Transverse colon (tissue), 4 donors: ENCODE results near the gene AACS. TPM values are rescaled to one million over a fixed set of nuclear protein-coding genes. Genes with fewer than 3 reads are reported as not detected.

ENCODE experiments used
- DNase-seq: peaks from one replicate; pipeline ENCODE4 v3.0.0-alpha.2; 2019
- H3K27ac ChIP-seq, 4 donors: fragments of 200-600 bp; sonication (generic); 2 replicates each; pipeline ENCODE4 v1.5.1; 2016 to 2018; ENCODE audit warnings: inconsistent platforms in 4 of 4
- H3K27me3 ChIP-seq: fragments of 200-600 bp; sonication (generic); 2 replicates; pipeline ENCODE4 v1.5.1; 2017; ENCODE audit warnings: inconsistent platforms
- H3K36me3 ChIP-seq, 4 donors: fragments of 200-600 bp; sonication (generic); 2 replicates each; pipeline ENCODE4 v1.5.1; 2017 to 2019; ENCODE audit warnings: inconsistent platforms in 4 of 4
- H3K4me1 ChIP-seq, 4 donors: fragments of 200-600 bp; sonication (generic); 2 replicates each; pipeline ENCODE4 v1.5.1; 2017 to 2020; ENCODE audit warnings: inconsistent platforms in 4 of 4
- H3K4me3 ChIP-seq, 4 donors: fragments of 200-600 bp; sonication (generic); 1 replicate in 1 of 4; 2 replicates in 3 of 4; pipeline versions ENCODE4 v1.5.1 to v1.6.1; 2017 to 2019; ENCODE audit warnings: inconsistent platforms in 4 of 4
- H3K9me3 ChIP-seq, 2 donors: fragments of 200-600 bp; sonication (generic); 2 replicates each; pipeline ENCODE4 v1.5.1; 2017 to 2019; ENCODE audit warnings: inconsistent platforms in 2 of 2
- CTCF ChIP-seq, 5 experiments: fragments of 200-600 bp in 3 of 5; fragments of 450-650 bp in 2 of 5; sonication (generic) in 3 of 5; IDR thresholded peaks; 1 replicate in 2 of 5; 2 replicates in 3 of 5; pipeline ENCODE4 v1.5.1; 2016 to 2017; ENCODE audit warnings: antibody characterized with exemption in 5 of 5, inconsistent platforms in 3 of 5, mild to moderate bottlenecking in 2 of 5, moderate library complexity in 1 of 5
- EP300 ChIP-seq: sonication (generic); formaldehyde crosslinking; IDR thresholded peaks from one replicate; pipeline ENCODE4 v1.6.1; 2017; ENCODE audit warnings: antibody characterized with exemption, low read depth
- POLR2A ChIP-seq: fragments of 450-650 bp; IDR thresholded peaks from one replicate; pipeline ENCODE4 v1.6.1; 2016; ENCODE audit warnings: antibody characterized with exemption, mild to moderate bottlenecking, moderate library complexity
- POLR2AphosphoS5 ChIP-seq, 3 donors: sonication (generic); formaldehyde crosslinking; IDR thresholded peaks; one replicate each; pipeline ENCODE4 v1.6.1; 2016; ENCODE audit warnings: antibody characterized with exemption in 3 of 3
- WGBS, 2 donors: methylation state at CpG; one replicate each; pipeline ENCODE4 v1.1.5; 2018; ENCODE audit warnings: low coverage in 1 of 2; 5-methylcytosine and 5-hydroxymethylcytosine counted together
- in situ Hi-C, 4 donors: fragments of 200-750 bp; cut with MboI; loops; one replicate each; pipeline versions ENCODE4 v1.15.0 to v1.15.1; 2017; ENCODE audit warnings: low sequenced_read_pairs in 3 of 4, low pct_ligation_motif_present in 1 of 4, low pct_unique_long_range_greater_than_20kb in 1 of 4
- intact Hi-C: fragments of 100-400 bp; cut with DNase I; formaldehyde crosslinking; loops from one replicate; pipeline ENCODE4 v1.15.1; 2023; ENCODE audit warnings: low total_unique reads
- total RNA-seq, 4 donors: library from RNA; depleted of rRNA; stranded (reverse); fragments of >200 nt; gene quantifications; one replicate each; pipeline ENCODE4 v1.1.0, GENCODE V29; 2016

Gene AACS
- total RNA-seq, 4 donors from 2014 or later: 18.5 to 33.7 (median 27.1) TPM

- H3K9me3 ChIP-seq: no peaks in the 10 kb centered on the region
- in situ Hi-C loops (no loop called here), intact Hi-C loops (loop anchor here (1.0 kb wide), 1 partner anchor 23 kb away; no protein-coding TSS in a partner anchor)
- 93 to 98% methylated on average over 5 to 7 of the region's 8 CpGs for WGBS, 2 donors
- TF ChIP-seq EP300: no peak
- TF ChIP-seq POLR2A: no peak
- TF ChIP-seq CTCF (IDR thresholded peaks at IDR 0.05): no peak
- no peak for TF ChIP-seq POLR2AphosphoS5 (IDR thresholded peaks at IDR 0.05)
- DNase-seq: no peak
- peaks cover 0 to 21% (median 10%) of the 10 kb centered on the region in 4 donors for H3K4me1 ChIP-seq
- H3K4me3 ChIP-seq: no peak overlapping the region
- H3K36me3 ChIP-seq: peaks cover 0 to 7% (median 3%) of the 10 kb centered on the region in 4 donors
- no peak overlapping the region for H3K27ac ChIP-seq
- H3K27me3 ChIP-seq: no peaks in the 10 kb centered on the region
These were observed 48.0 kb downstream of the AACS start for GRCh38 chr12:125113263-125113662.

GRCh38 chr12:125113789-125114188 lies 48.6 kb downstream of the AACS start:
- no peak for TF ChIP-seq CTCF (IDR thresholded peaks at IDR 0.05)
- TF ChIP-seq EP300: no peak
- no peak for TF ChIP-seq POLR2AphosphoS5 (IDR thresholded peaks at IDR 0.05)
- no peak for TF ChIP-seq POLR2A
- no peaks in the 10 kb centered on the region for H3K9me3 ChIP-seq
- in situ Hi-C loops (no loop called here), intact Hi-C loops (loop anchor here (1.0 kb wide), 1 partner anchor 23 kb away; no protein-coding TSS in a partner anchor)
- no peaks in the 10 kb centered on the region for H3K27me3 ChIP-seq
- 88% methylated on average over 8 of the region's 9 CpGs; no CpG with 5 or more reads in 1 of the 2 donors for WGBS, 2 donors
- peaks cover 0 to 21% (median 10%) of the 10 kb centered on the region in 4 donors for H3K4me1 ChIP-seq
- no peak for DNase-seq
- H3K27ac ChIP-seq: no peak overlapping the region
- no peak overlapping the region for H3K4me3 ChIP-seq
- peaks cover 0 to 7% (median 3%) of the 10 kb centered on the region in 4 donors for H3K36me3 ChIP-seq

- H3K36me3 ChIP-seq: peaks cover 0 to 7% (median 3%) of the 10 kb centered on the region in 4 donors
- in situ Hi-C loops: no loop called here
- TF ChIP-seq EP300: no peak
- no peak for TF ChIP-seq CTCF (IDR thresholded peaks at IDR 0.05)
These were observed 49.3 kb downstream of the AACS start for GRCh38 chr12:125114365-125115141.

GRCh38 chr12:125120566-125120965 lies 55.3 kb downstream of the AACS start:
- Histone ChIP-seq H3K36me3 (peaks cover 0 to 2% (median 0%) of the 10 kb centered on the region in 4 donors), H3K4me1 (peaks cover 0 to 11% (median 6%) of the 10 kb centered on the region in 4 donors), H3K27me3 (no peaks in the 10 kb centered on the region), H3K9me3 (no peaks in the 10 kb centered on the region), H3K27ac (no peak overlapping the region), H3K4me3 (no peak overlapping the region)
- intact Hi-C loops (no loop called here), in situ Hi-C loops (no loop called here)
- TF ChIP-seq POLR2A (no peak), POLR2AphosphoS5 (IDR thresholded peaks at IDR 0.05) (no peak), CTCF (IDR thresholded peaks at IDR 0.05) (no peak), EP300 (no peak)
- DNase-seq: no peak
- WGBS, 2 donors: 81 to 85% methylated on average over 12 of the region's 12 CpGs

More at GRCh38 chr12:125114365-125115141, 49.3 kb downstream of the AACS start:
- H3K4me3 ChIP-seq: no peak overlapping the region
- no peak overlapping the region for H3K27ac ChIP-seq
- no peak for DNase-seq
- intact Hi-C loops: no loop called here
- no peaks in the 10 kb centered on the region for H3K9me3 ChIP-seq
- 85 to 88% methylated on average over 4 to 39 of the region's 40 CpGs for WGBS, 2 donors
- peaks cover 0 to 21% (median 10%) of the 10 kb centered on the region in 4 donors for H3K4me1 ChIP-seq
- no peaks in the 10 kb centered on the region for H3K27me3 ChIP-seq
